Bronchial epithelial cell (primary cell): Measurements from ENCODE around the gene VRK1. TPM values are rescaled to one million over a fixed set of nuclear protein-coding genes. Genes with fewer than 3 reads are reported as not detected.

Source experiments
- DNase-seq: peaks from one replicate; pipeline ENCODE4 v3.0.0-alpha.2; 2010; ENCODE audit warnings: low read depth
- FAIRE-seq: peaks from 2 replicates; lab custom pipeline; 2011; peaks lifted over from hg19 to GRCh38; lab: Jason Lieb, UNC
- H3K27me3 ChIP-seq: 2 replicates; pipeline ENCODE4 v1.5.1; 2011; ENCODE audit warnings: low read length; ENCODE audit not compliant: control insufficient read depth, insufficient read depth
- H3K36me3 ChIP-seq: 2 replicates; pipeline ENCODE4 v1.5.1; 2011; ENCODE audit warnings: low read length; ENCODE audit not compliant: control insufficient read depth, insufficient read depth
- H3K4me3 ChIP-seq: 2 replicates; pipeline ENCODE4 v1.5.1; 2011; ENCODE audit warnings: mild to moderate bottlenecking, low read depth, low read length, control low read depth
- total RNA-seq: library from RNA; depleted of rRNA; stranded (reverse); fragments of >200 nt; gene quantifications from 2 replicates; pipeline ENCODE4 v1.2.1, GENCODE V29; 2014
- TF ChIP-seq, protein P1 (sequence below): IDR thresholded peaks from 2 replicates; pipeline ENCODE4 v1.5.1; 2011; ENCODE audit warnings: mild to moderate bottlenecking, moderate library complexity, low read length, control low read depth, inconsistent platforms; ENCODE audit not compliant: insufficient read depth, severe bottlenecking

VRK1 gene
- total RNA-seq, 1 donor from 2014 or later = 12.6 TPM

DNA sequence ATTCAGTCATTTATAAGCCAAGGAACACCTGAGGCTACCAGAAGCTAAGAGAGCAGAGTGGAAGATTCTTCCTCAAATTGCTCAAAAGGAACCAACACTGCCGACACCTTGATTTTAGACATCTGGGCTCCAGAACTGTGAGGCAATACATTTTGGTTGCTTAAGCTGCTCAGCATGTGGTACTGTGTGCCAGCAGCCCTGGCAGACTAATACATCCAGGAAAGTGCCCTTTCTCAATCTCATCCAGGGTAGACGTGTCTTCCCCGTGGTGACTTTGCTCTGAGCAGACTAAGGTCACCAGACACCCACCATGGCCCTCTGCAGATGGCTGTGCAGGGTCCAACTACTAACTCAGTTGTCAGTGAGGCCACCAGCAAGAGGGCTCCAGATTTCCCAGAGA lies 122.8 kb downstream of the VRK1 start:
- H3K4me3 ChIP-seq = no peak overlapping the region
- peak; percentile 75 for FAIRE-seq
- DNase-seq = no peak
- TF ChIP-seq, protein P1, sequence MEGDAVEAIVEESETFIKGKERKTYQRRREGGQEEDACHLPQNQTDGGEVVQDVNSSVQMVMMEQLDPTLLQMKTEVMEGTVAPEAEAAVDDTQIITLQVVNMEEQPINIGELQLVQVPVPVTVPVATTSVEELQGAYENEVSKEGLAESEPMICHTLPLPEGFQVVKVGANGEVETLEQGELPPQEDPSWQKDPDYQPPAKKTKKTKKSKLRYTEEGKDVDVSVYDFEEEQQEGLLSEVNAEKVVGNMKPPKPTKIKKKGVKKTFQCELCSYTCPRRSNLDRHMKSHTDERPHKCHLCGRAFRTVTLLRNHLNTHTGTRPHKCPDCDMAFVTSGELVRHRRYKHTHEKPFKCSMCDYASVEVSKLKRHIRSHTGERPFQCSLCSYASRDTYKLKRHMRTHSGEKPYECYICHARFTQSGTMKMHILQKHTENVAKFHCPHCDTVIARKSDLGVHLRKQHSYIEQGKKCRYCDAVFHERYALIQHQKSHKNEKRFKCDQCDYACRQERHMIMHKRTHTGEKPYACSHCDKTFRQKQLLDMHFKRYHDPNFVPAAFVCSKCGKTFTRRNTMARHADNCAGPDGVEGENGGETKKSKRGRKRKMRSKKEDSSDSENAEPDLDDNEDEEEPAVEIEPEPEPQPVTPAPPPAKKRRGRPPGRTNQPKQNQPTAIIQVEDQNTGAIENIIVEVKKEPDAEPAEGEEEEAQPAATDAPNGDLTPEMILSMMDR = no peak
- no peaks in the 10 kb centered on the region for H3K36me3 ChIP-seq
- no peaks in the 10 kb centered on the region for H3K27me3 ChIP-seq

DNA sequence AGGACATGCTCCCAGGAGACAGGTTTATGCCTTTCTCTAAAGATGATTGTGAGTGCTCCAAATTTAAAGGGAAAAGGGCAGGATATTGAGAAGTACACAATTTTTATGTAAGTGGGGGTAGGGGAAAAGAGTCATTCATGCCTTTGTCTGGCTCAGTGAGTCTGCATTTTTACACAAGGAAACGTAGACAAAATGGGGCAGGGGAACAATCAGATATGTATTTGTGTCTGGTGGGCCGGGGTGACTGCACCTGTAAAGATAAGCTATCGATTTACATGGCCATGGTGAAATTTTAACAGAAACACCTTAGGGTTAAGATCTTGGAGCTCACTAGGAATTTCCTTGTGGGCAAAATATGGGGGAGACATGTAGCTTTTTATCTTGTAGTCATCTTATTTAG lies 123.6 kb downstream of the VRK1 start:
- Histone ChIP-seq H3K27me3 (no peaks in the 10 kb centered on the region), H3K4me3 (no peak overlapping the region), H3K36me3 (no peaks in the 10 kb centered on the region)
- TF ChIP-seq, protein P1 = no peak
- FAIRE-seq (no peak), DNase-seq (no peak)

DNA sequence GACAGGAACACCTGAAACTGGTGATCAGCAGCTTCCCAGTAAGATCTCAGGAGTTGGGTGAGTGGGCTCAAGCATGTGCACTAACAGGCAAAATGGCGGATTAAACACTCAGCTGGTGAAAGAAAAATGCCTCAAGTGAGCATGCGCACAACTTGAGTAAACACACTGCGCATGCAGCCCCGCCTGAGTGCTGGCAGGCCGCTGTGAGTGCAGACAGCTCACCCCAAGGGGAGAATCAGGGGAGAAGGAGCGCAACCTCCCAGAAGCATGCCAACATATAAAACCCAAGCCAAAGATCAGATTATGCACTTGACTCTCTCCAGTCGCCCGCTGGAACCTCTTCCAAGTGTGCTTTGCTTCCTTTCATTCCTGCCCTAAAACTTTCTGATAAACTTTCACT lies 125.8 kb downstream of the VRK1 start:
- no peaks in the 10 kb centered on the region for H3K27me3 ChIP-seq
- FAIRE-seq (no peak), DNase-seq (no peak)
- H3K4me3 ChIP-seq = no peak overlapping the region
- TF ChIP-seq, protein P1 = no peak
- H3K36me3 ChIP-seq = no peaks in the 10 kb centered on the region

DNA sequence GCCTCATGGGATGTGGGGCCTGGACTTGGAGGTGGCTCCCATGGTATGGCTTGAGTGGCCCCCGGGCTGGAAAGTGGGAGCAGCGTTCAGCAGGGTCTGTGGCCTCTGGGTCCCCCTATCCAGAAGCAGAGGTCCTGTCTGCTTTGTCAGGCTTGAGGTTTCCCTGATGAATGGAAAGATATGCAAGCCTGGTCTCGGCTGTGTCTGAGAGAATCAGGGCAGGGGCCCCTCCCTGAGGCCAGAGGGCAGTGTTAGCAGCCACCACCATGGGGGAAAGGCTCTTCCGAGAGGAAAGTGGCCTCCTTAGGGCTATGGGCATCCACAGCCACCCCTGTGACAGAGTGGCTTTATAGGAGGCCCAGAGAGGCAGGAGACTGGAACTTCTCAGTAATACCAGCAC lies 128.2 kb downstream of the VRK1 start:
- TF ChIP-seq, protein P1 = no peak
- DNase-seq = no peak
- Histone ChIP-seq H3K36me3 (no peaks in the 10 kb centered on the region), H3K27me3 (no peaks in the 10 kb centered on the region), H3K4me3 (no peak overlapping the region)
- FAIRE-seq = no peak

DNA sequence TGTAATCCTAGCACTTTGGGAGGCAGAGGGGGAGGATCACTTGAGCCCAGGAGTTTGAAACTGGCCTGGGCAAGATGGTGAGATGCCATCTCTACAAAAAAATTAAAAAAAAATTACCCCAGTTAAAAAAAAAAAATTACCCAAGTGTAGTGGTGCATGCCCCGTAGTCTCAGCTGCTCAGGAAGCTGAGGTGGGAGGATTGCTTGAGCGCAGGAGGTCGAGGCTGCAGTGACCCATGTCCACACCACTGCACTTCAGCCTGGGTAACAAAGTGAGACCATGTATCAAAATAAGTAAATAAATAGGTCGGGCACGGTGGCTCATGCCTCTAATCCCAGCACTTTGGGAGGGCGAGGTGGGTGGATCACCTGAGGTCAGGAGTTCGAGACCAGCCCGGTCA lies 128.8 kb downstream of the VRK1 start:
- no peak for DNase-seq
- Histone ChIP-seq H3K4me3 (no peak overlapping the region), H3K27me3 (no peaks in the 10 kb centered on the region), H3K36me3 (no peaks in the 10 kb centered on the region)
- TF ChIP-seq, protein P1 = no peak
- no peak for FAIRE-seq

DNA sequence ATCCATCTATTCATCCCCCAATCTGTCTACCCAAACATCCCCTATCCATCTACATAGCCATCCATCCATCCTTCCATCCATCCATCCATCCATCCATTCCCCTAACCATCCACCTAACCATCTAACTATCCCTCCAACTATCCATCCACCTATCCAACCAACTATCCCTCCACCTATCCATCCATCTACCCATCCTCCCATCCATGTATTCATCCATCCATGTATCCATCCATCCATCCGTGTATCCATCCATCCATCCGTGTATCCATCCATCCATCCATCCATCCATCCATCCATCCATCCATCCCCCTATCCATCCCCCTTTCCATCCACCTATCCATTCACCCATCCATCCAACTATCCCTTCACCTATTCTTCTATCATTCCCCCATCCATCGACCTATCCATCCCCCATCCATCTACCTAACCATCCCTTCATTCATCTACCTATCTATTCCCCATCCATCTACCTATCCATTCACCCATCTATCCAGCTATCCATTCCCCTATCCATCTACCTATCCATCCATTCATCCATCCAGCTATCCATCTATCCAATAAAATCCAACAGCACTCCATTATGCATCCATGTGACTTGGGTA lies 131.7 kb downstream of the VRK1 start:
- Histone ChIP-seq H3K4me3 (no peak overlapping the region), H3K36me3 (no peaks in the 10 kb centered on the region), H3K27me3 (no peaks in the 10 kb centered on the region)
- DNase-seq (no peak), FAIRE-seq (no peak)
- TF ChIP-seq, protein P1 = no peak
